Endothelial cell of umbilical vein (primary cell): ENCODE measurements around the gene DGKH. TPM values are rescaled to one million over a fixed set of nuclear protein-coding genes. Genes with fewer than 3 reads are reported as not detected.

Experiments
- BruUV-seq: library from RNA; stranded (reverse); fragments of 400-500 nt; replicated peaks from 2 replicates; lab custom pipeline; 2021; lab: Mats Ljungman, UMichigan
- CTCF ChIA-PET: fragments of 300-600, 350-600 bp; sonication (Branson Sonifier 250); formaldehyde crosslinking; loops from one replicate; lab custom pipeline; 2021; ENCODE audit warnings: antibody characterized with exemption, inconsistent platforms; lab: Charles Lee
- POLR2A ChIA-PET: fragments of 300-600, 350-600 bp; sonication (Branson Sonifier 250); formaldehyde crosslinking; loops from one replicate; lab custom pipeline; 2021; ENCODE audit warnings: antibody characterized with exemption, inconsistent platforms; lab: Charles Lee
- DNase-seq: peaks from one replicate; pipeline ENCODE4 v3.0.0-alpha.2; 2011; ENCODE audit warnings: low read depth, low spot score
- FAIRE-seq: peaks from 2 replicates; lab custom pipeline; 2011; peaks lifted over from hg19 to GRCh38; lab: Jason Lieb, UNC
- H2AFZ ChIP-seq: 2 replicates; pipeline ENCODE4 v1.6.0; 2012; ENCODE audit warnings: low read depth, low read length, control low read depth, inconsistent platforms
- H3K27ac ChIP-seq: 2 replicates; pipeline ENCODE4 v1.5.1; 2011; ENCODE audit warnings: low read depth, mild to moderate bottlenecking, control low read depth, low read length, moderate library complexity; ENCODE audit not compliant: insufficient read depth
- H3K27me3 ChIP-seq, 2 experiments: 2 replicates each; pipeline versions ENCODE4 v1.6.0 to v1.6.1; 2011; ENCODE audit warnings: low read length in 2 of 2, mixed read lengths in 1 of 2; ENCODE audit not compliant: control insufficient read depth in 2 of 2, insufficient read depth in 2 of 2
- H3K36me3 ChIP-seq, 2 experiments: 2 replicates in 1 of 2; 3 replicates in 1 of 2; pipeline ENCODE4 v1.5.1; 2011; ENCODE audit warnings: low read length in 2 of 2, mild to moderate bottlenecking in 1 of 2, moderate library complexity in 1 of 2; ENCODE audit not compliant: control insufficient read depth in 2 of 2, insufficient read depth in 2 of 2; ENCODE audit errors: extremely low read depth in 1 of 2
- H3K4me1 ChIP-seq: 3 replicates; pipeline ENCODE4 v1.5.1; 2011; ENCODE audit warnings: mild to moderate bottlenecking, low read length; ENCODE audit not compliant: control insufficient read depth, insufficient read depth; ENCODE audit errors: extremely low read depth
- H3K4me2 ChIP-seq: 2 replicates; pipeline ENCODE4 v1.6.1; 2011; ENCODE audit warnings: low read length, control low read depth, mixed read lengths; ENCODE audit not compliant: insufficient read depth
- H3K4me3 ChIP-seq, 3 experiments: fragments of 200-600 bp in 1 of 3; sonication (generic), shearing (Covaris generic) in 1 of 3; replicated peaks in 1 of 3; 2 replicates each; pipeline ENCODE4 v1.5.1; 2011 to 2016; ENCODE audit warnings: control low read depth in 3 of 3, low read length in 3 of 3, mild to moderate bottlenecking in 2 of 3, inconsistent platforms in 1 of 3, low read depth in 1 of 3, moderate library complexity in 1 of 3; ENCODE audit not compliant: insufficient read depth in 1 of 3
- H3K79me2 ChIP-seq: 2 replicates; pipeline ENCODE4 v1.6.0; 2012; ENCODE audit warnings: low read length, inconsistent platforms; ENCODE audit not compliant: control insufficient read depth, insufficient read depth
- H3K9ac ChIP-seq: replicated peaks from 2 replicates; pipeline ENCODE3; 2011; ENCODE audit warnings: low read length, control low read depth; ENCODE audit not compliant: insufficient read depth; ENCODE audit errors: extremely low read depth
- H3K9me1 ChIP-seq: replicated peaks from 3 replicates; pipeline ENCODE4 v1.6.0; 2011; ENCODE audit warnings: mild to moderate bottlenecking, low read length; ENCODE audit not compliant: control insufficient read depth, insufficient read depth; ENCODE audit errors: extremely low read depth
- H3K9me3 ChIP-seq: replicated peaks from 2 replicates; pipeline ENCODE4 v1.5.1; 2012; ENCODE audit warnings: low read length, inconsistent platforms; ENCODE audit not compliant: control insufficient read depth, insufficient read depth
- H4K20me1 ChIP-seq: replicated peaks from 2 replicates; pipeline ENCODE3; 2011; ENCODE audit warnings: mild to moderate bottlenecking, low read length; ENCODE audit not compliant: control insufficient read depth, insufficient read depth; ENCODE audit errors: extremely low read depth
- EZH2 ChIP-seq: IDR thresholded peaks from 2 replicates; pipeline ENCODE4 v1.6.1; 2012; ENCODE audit warnings: borderline replicate concordance, low read depth, mild to moderate bottlenecking, moderate library complexity, low read length, inconsistent platforms; ENCODE audit not compliant: severe bottlenecking
- FOS ChIP-seq: IDR thresholded peaks from 2 replicates; pipeline ENCODE4 v1.6.1; 2011; ENCODE audit warnings: mild to moderate bottlenecking, low read length, moderate library complexity, borderline replicate concordance; ENCODE audit not compliant: insufficient read depth
- GATA2 ChIP-seq: IDR thresholded peaks from 2 replicates; pipeline ENCODE4 v1.7.0; 2011; ENCODE audit warnings: low read depth, mild to moderate bottlenecking, moderate library complexity, mixed read lengths, low read length; ENCODE audit not compliant: insufficient read length, insufficient read depth
- JUN ChIP-seq: IDR thresholded peaks from 2 replicates; pipeline ENCODE4 v1.6.1; 2011; ENCODE audit warnings: borderline replicate concordance, low read depth; ENCODE audit not compliant: insufficient read length, insufficient read depth
- MYC ChIP-seq: IDR thresholded peaks from one replicate; pipeline ENCODE4 v1.6.1; 2011; ENCODE audit warnings: mild to moderate bottlenecking, low read depth, low read length
- POLR2A ChIP-seq: IDR thresholded peaks from 2 replicates; pipeline ENCODE4 v1.6.1; 2012; ENCODE audit warnings: low read depth, mild to moderate bottlenecking, control low read depth, low read length
- POLR2AphosphoS5 ChIP-seq: IDR thresholded peaks from 2 replicates; pipeline ENCODE4 v1.6.1; 2012; ENCODE audit warnings: low read depth, mild to moderate bottlenecking, control low read depth, low read length, moderate library complexity; ENCODE audit not compliant: insufficient read depth
- dilution Hi-C: fragments of 300-500 bp; cut with MboI; formaldehyde crosslinking; loops from one replicate; pipeline ENCODE4 v1.15.0; 2019; ENCODE audit warnings: low sequenced_read_pairs; ENCODE audit not compliant: extremely low pct_ligation_motif_present
- intact Hi-C: fragments of 100-400 bp; cut with micrococcal nuclease; formaldehyde crosslinking; loops from one replicate; pipeline ENCODE4 v1.10.0; 2022
- polyA plus RNA-seq, 4 experiments: library from polyadenylated mRNA; depleted of rRNA in 3 of 4; stranded (reverse) in 3 of 4; unstranded in 1 of 4; fragments of >200 nt; gene quantifications; 2 replicates each; pipeline versions ENCODE4 v1.2.1 to v1.2.3, GENCODE V29; 2011 to 2012; ENCODE audit warnings: missing spikeins in 1 of 4
- total RNA-seq: library from RNA; stranded (reverse); gene quantifications from 2 replicates; pipeline ENCODE4 v1.2.3, GENCODE V29; 2021
- TF ChIP-seq, protein P1 (sequence below), 2 donors: IDR thresholded peaks; 1 replicate in 1 of 2; 2 replicates in 1 of 2; pipeline ENCODE4 v1.5.1; 2011; ENCODE audit warnings: low read length in 2 of 2, mild to moderate bottlenecking in 2 of 2, moderate library complexity in 2 of 2, control low read depth in 1 of 2, inconsistent platforms in 1 of 2, low read depth in 1 of 2; ENCODE audit not compliant: insufficient read depth in 1 of 2; ENCODE audit errors: extremely low read depth in 1 of 2
- TF ChIP-seq, protein P2 (sequence below): IDR thresholded peaks from 2 replicates; pipeline ENCODE4 v1.6.1; 2011; ENCODE audit not compliant: insufficient read depth, insufficient read length

The DGKH gene
- total and polyA plus RNA-seq, 2 donors (not counting 3 experiments of a cell fraction or from before 2014, with no cell fraction given), result 4.1 to 30.1 TPM

DNA sequence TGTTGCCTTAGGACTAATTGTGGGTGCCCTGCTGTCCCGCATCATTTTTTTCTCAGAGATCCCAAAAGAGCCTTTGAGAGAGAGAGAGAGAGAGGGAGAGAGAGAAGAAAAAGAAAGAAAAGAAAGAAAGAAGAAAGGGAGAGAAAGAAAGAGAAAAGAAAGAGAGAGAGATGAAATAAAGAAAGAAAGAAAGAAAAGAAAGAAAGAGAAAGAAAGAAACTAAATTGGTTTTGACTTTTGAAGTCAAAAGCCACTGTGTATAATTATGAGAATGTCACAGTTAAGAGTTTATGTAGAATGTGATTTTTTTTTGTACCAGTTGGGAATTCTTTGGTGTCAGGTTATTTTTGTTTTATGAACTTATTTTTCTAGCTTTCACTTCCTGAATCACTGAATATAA, 180.1 kb downstream of the DGKH start:
- DNase-seq (no peak), FAIRE-seq (no peak)
- H3K27me3 ChIP-seq, result no peaks in the 10 kb centered on the region
- H3K9ac ChIP-seq, result no peak overlapping the region
- TF ChIP-seq, protein P1, sequence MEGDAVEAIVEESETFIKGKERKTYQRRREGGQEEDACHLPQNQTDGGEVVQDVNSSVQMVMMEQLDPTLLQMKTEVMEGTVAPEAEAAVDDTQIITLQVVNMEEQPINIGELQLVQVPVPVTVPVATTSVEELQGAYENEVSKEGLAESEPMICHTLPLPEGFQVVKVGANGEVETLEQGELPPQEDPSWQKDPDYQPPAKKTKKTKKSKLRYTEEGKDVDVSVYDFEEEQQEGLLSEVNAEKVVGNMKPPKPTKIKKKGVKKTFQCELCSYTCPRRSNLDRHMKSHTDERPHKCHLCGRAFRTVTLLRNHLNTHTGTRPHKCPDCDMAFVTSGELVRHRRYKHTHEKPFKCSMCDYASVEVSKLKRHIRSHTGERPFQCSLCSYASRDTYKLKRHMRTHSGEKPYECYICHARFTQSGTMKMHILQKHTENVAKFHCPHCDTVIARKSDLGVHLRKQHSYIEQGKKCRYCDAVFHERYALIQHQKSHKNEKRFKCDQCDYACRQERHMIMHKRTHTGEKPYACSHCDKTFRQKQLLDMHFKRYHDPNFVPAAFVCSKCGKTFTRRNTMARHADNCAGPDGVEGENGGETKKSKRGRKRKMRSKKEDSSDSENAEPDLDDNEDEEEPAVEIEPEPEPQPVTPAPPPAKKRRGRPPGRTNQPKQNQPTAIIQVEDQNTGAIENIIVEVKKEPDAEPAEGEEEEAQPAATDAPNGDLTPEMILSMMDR (IDR thresholded peaks at IDR 0.05; ENCODE audit: extremely low read depth in 1 of 2, insufficient read depth in 1 of 2, low read depth in 1 of 2, low read length in 2 of 2), result no peak
- TF ChIP-seq FOS, result no peak
- no peak for TF ChIP-seq POLR2A
- TF ChIP-seq EZH2, result no peak
- no peak for TF ChIP-seq MYC
- TF ChIP-seq JUN, result no peak
- TF ChIP-seq, protein P2, sequence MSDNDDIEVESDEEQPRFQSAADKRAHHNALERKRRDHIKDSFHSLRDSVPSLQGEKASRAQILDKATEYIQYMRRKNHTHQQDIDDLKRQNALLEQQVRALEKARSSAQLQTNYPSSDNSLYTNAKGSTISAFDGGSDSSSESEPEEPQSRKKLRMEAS, result no peak
- TF ChIP-seq POLR2AphosphoS5, result no peak
- no peak for TF ChIP-seq GATA2
- no peak overlapping the region for H3K4me3 ChIP-seq
- no peak overlapping the region for H3K27ac ChIP-seq
- H3K4me1 ChIP-seq, result no peaks in the 10 kb centered on the region
- intact Hi-C loops (no loop called here), dilution Hi-C loops (no loop called here)
- CTCF ChIA-PET, result no interaction called here
- no peaks in the 10 kb centered on the region for H4K20me1 ChIP-seq
- H2AFZ ChIP-seq, result no peak overlapping the region
- no TSS peak for BruUV-seq
- no peaks in the 10 kb centered on the region for H3K79me2 ChIP-seq
- POLR2A ChIA-PET, result no interaction called here
- no peaks in the 10 kb centered on the region for H3K9me1 ChIP-seq
- no peak overlapping the region for H3K4me2 ChIP-seq
- peaks cover 0 to 3% of the 10 kb centered on the region in 2 experiments for H3K36me3 ChIP-seq
- no peaks in the 10 kb centered on the region for H3K9me3 ChIP-seq
